ENCODE measurements around the gene PEF1. TPM values are rescaled to one million over a fixed set of nuclear protein-coding genes. Genes with fewer than 3 reads are reported as not detected.

PEF1 gene
- total and polyA plus RNA-seq, 2 of the 8 experiments (the other 6 are each of a cell fraction or from before 2014, with no cell fraction given) = 35.2 to 69.2 TPM

DNA sequence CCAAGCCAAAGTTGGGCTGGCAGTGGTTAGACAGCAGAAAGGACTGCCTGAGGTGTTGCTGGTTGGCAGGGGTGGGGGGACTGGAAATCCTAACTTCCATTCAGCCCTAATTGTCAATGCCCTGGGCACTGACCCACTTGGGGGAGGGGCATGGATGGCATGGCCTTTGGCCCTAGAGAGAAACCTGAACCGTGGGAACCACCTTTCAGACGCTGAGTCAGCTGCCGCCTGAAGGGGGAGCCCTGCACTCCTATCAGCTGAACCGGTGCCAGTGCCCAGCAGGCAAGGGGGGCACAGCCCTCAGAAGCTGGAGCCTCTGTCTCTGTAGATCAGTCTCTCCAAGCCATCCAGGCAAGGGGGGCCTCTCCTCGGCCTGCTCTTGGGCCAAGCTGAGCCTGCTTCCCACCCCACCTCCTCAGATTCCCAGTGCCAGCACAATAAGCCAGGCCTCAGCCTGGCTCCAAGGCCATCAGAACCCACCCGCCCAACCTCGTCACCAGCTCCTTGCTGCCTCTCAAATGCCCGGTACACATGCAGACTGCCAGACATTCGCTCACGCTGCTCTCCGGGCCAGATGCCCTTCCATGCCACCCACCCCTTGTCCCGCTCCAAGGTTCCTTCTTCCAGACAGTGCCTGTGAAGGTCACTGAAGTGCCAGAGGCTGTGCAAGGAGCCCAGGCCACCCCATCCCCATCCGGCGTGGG is 56.8 kb downstream of the PEF1 start:
- FAIRE-seq = peak; percentile 50
- Histone ChIP-seq H3K14ac (ENCODE audit: insufficient read length) (no peak overlapping the region), H3K18ac (ENCODE audit: extremely low read depth, low read length) (no peak overlapping the region; the same call in 1 of the 2 replicates), H2BK12ac (ENCODE audit: low read depth, low read length) (peak overlapping the region; percentile 82; the same call in 1 of the 2 replicates), H3K36me3 (ENCODE audit: control insufficient read depth in 2 of 4, insufficient read depth in 4 of 4, low read length in 3 of 4) (no peaks in the 10 kb centered on the region), H3K9ac (replicated peaks in 1 of 4; ENCODE audit: extremely low read depth in 1 of 4, low read depth in 3 of 4, low read length in 3 of 4) (no peak overlapping the region), H3K27me3 (replicated peaks in 1 of 4; ENCODE audit: control insufficient read depth in 3 of 4, extremely low read depth in 1 of 4, insufficient read depth in 3 of 4, low read length in 3 of 4) (peaks cover 0 to 12% (median 5%) of the 10 kb centered on the region in 4 experiments; a peak in 4 of 7 replicates), H4K91ac (replicated peaks; ENCODE audit: insufficient read length, low read length) (peak overlapping the region; percentile 8), H3K9me3 (ENCODE audit: insufficient read depth in 2 of 2, low read depth in 1 of 2, low read length in 1 of 2) (no peaks in the 10 kb centered on the region), H2AK5ac (ENCODE audit: low read depth, low read length) (peak overlapping the region; percentile 68; the same call in 1 of the 2 replicates), H3K56ac (replicated peaks; ENCODE audit: insufficient read length, low read depth, low read length) (no peak overlapping the region), H3K79me2 (ENCODE audit: control insufficient read depth in 1 of 2, insufficient read depth in 2 of 2, low read length in 2 of 2) (no peaks in the 10 kb centered on the region), H3K4ac (replicated peaks; ENCODE audit: insufficient read length, low read depth, low read length) (no peak overlapping the region), H3K4me2 (ENCODE audit: insufficient read depth in 1 of 2, low read depth in 2 of 2, low read length in 2 of 2) (peak overlapping the region; percentile 52 to 60; a peak in 1 of 4 replicates), H2BK120ac (replicated peaks; ENCODE audit: low read depth, low read length) (no peak overlapping the region), H4K8ac (ENCODE audit: extremely low read depth, insufficient read depth, low read length) (no peak overlapping the region), H3K23me2 (ENCODE audit: low read depth, low read length) (no peaks in the 10 kb centered on the region; the same call in 1 of the 2 replicates), H3K27ac (ENCODE audit: low read depth, low read length) (no peak overlapping the region), H4K20me1 (replicated peaks in 1 of 2; ENCODE audit: control insufficient read depth in 1 of 2, insufficient read depth in 2 of 2, low read length in 2 of 2) (no peaks in the 10 kb centered on the region), H2BK15ac (ENCODE audit: low read length) (peak overlapping the region; percentile 81; the same call in 1 of the 2 replicates), H4K5ac (ENCODE audit: insufficient read length, low read depth, low read length) (no peak overlapping the region), H3K79me1 (ENCODE audit: low read depth, low read length) (no peaks in the 10 kb centered on the region), H3K23ac (ENCODE audit: insufficient read length) (no peak overlapping the region), H3K4me1 (replicated peaks in 1 of 4; ENCODE audit: control insufficient read depth in 3 of 4, insufficient read depth in 4 of 4, low read length in 3 of 4) (peaks cover 2 to 12% (median 10%) of the 10 kb centered on the region in 4 experiments), H3K4me3 (ENCODE audit: extremely low read depth in 1 of 4, insufficient read depth in 2 of 4, low read depth in 3 of 4, low read length in 4 of 4) (peak overlapping the region in 1 of 4 experiments; percentile 62; a peak in 1 of 8 replicates), H2BK20ac (ENCODE audit: low read length) (peak overlapping the region; percentile 80; the same call in 1 of the 2 replicates), H2BK5ac (ENCODE audit: low read depth, low read length) (no peak overlapping the region), H2AFZ (ENCODE audit: low read length) (no peak overlapping the region)
- 52% methylated on average over 14 of the region's 14 CpGs; no CpG with 5 or more reads in 1 of the 2 experiments for WGBS, 2 experiments (ENCODE audit: extremely low coverage in 1 of 2, insufficient coverage in 1 of 2, insufficient read length in 1 of 2, insufficient replicate concordance in 2 of 2, low coverage in 1 of 2, low lambda C conversion rate in 2 of 2, missing lambda C conversion rate in 1 of 2)
- peak in 1 of 2 experiments; percentile 91 for DNase-seq (ENCODE audit: low read depth in 1 of 2, low spot score in 2 of 2)
- ChIA-PET POLR2A (ENCODE audit: partially characterized antibody) (interaction anchor here (0.5 to 1.0 kb wide), 3 partner anchors 25 to 250 kb away, joined by 3 to 5 read pairs (median 3); partner anchors contain the start of gene PEF1), CTCF (ENCODE audit: partially characterized antibody) (interaction anchor here (0.7 to 4.2 kb wide), 20 partner anchors 9 to 170 kb away, joined by 3 to 43 read pairs (median 4); partner anchors contain the start of gene TINAGL1)
- TF ChIP-seq SUZ12 (IDR thresholded peaks at IDR 0.05; ENCODE audit: low read length) (no peak), BCL11A (IDR thresholded peaks at IDR 0.05; ENCODE audit: low read depth in 2 of 2, low read length in 2 of 2) (no peak), KDM4A (IDR thresholded peaks at IDR 0.05; ENCODE audit: low read depth, low read length, severe bottlenecking) (peak; percentile 3), ZNF274 (IDR thresholded peaks at IDR 0.05; ENCODE audit: borderline replicate concordance, extremely low read depth, low read length) (no peak), HDAC2 (IDR thresholded peaks at IDR 0.05; ENCODE audit: borderline replicate concordance in 1 of 2, low read depth in 2 of 2, low read length in 2 of 2) (peak in 1 of 2 experiments; percentile 61; a peak in 1 of 4 replicates), POU5F1 (IDR thresholded peaks at IDR 0.05; ENCODE audit: low read depth, low read length) (no peak), POLR2A (IDR thresholded peaks at IDR 0.05; ENCODE audit: control extremely low read depth in 1 of 2, low read depth in 2 of 2, low read length in 2 of 2) (peak in 1 of 2 experiments; percentile 42; a peak in 1 of 3 replicates), GABPA (IDR thresholded peaks at IDR 0.05; ENCODE audit: borderline replicate concordance, insufficient read depth, low read length) (0 out of 2 replicates have a peak, but pooled peaks have one; percentile 34)
- TF ChIP-seq, protein P1, sequence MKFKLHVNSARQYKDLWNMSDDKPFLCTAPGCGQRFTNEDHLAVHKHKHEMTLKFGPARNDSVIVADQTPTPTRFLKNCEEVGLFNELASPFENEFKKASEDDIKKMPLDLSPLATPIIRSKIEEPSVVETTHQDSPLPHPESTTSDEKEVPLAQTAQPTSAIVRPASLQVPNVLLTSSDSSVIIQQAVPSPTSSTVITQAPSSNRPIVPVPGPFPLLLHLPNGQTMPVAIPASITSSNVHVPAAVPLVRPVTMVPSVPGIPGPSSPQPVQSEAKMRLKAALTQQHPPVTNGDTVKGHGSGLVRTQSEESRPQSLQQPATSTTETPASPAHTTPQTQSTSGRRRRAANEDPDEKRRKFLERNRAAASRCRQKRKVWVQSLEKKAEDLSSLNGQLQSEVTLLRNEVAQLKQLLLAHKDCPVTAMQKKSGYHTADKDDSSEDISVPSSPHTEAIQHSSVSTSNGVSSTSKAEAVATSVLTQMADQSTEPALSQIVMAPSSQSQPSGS (IDR thresholded peaks at IDR 0.05; ENCODE audit: low read length) = no peak
